T47D (cell line): Measurements from ENCODE around the gene RELB.
"Not testable (repeated sequence)": the region's sequence is repeated elsewhere in the genome, so short reads cannot be mapped to it uniquely, and the experiment has no call there.

Experiments used
- DNase-seq, 2 experiments: peaks; one replicate each; pipeline versions ENCODE4 v3.0.0 to v3.0.0-alpha.2; 2011 to 2012; ENCODE audit warnings: low read depth in 1 of 2, low spot score in 1 of 2
- JUND ChIP-seq: IDR thresholded peaks from 2 replicates; pipeline ENCODE4 v1.6.1; 2012; ENCODE audit warnings: low read depth
- in situ Hi-C: cut with HindIII; loops from 2 replicates; pipeline ENCODE4 v1.10.0; 2016; ENCODE audit warnings: low sequenced_read_pairs, low pct_unique_long_range_greater_than_20kb

Gene RELB

GRCh38 chr19:44990966-44991365 lies 10.3 kb upstream of the RELB start:
- no peak for TF ChIP-seq JUND
- DNase-seq = no peak
- in situ Hi-C loops = no loop called here

DNA sequence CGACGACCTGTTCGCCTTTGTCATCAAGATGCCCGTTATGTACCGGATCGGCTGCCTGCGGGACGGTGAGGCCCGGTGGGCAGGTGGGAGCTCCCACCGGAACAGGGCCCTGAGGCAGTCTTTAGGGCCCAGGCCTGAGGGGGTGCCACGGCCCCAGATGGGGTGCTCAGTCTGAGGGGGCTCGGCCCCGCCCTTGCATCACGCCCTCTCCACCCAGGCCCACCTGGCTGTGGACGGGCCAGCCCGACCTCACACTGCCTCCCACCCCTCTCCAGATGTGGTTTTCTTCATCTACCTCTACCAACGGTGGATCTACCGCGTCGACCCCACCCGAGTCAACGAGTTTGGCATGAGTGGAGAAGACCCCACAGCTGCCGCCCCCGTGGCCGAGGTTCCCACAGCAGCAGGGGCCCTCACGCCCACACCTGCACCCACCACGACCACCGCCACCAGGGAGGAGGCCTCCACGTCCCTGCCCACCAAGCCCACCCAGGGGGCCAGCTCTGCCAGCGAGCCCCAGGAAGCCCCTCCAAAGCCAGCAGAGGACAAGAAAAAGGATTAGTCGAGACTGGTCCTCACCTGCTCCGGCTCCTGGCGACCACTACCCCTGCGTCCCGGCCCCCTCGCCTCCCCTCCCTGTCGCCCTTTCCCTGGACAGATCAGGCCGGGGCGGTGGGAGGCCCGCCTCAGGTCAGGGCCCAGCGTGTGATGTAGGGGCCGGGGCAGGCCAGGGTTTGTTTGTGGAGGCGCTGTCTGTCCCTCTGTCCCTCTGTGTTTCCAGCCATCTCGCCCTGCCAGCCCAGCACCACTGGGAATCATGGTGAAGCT lies 8.7 kb upstream of the RELB start:
- TF ChIP-seq JUND = no peak
- no peak for DNase-seq
- in situ Hi-C loops = no loop called here

- no peak for TF ChIP-seq JUND
- in situ Hi-C loops = no loop called here
- no peak for DNase-seq
Measured at GRCh38 chr19:44993526-44993925, 7.7 kb upstream of the RELB start.

DNA sequence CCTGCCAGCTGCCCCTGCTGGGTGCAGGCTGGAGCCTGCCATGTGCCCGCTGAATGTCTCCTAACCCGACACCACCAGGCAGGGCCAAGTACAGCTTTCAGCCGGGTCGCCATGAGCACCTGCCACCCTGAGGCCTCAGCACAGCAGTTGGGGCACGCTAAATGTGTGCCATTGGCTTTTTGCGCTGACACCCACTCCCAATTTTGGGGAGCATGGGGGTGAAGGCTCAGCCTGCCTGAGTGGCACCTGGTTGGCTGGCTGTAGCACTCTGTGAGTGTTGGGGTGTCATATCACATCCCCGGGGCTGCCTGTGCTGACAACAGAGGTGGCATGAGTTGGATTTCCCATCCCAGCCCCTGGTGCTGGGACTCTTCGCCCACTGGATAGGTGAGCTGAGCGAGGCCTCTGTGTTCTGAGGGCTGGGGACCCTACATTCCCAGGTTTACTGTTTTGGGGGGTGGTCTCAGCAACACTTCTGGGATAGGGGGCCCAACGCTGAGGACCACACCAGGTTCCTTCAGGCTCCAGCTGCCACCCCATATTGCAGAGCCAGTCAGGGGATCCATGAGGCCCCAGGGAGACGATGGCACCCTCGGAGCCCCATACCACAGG lies 7.2 kb upstream of the RELB start:
- in situ Hi-C loops = no loop called here
- no peak for TF ChIP-seq JUND
- DNase-seq = no peak

GRCh38 chr19:44998025-44998424 lies 3.2 kb upstream of the RELB start:
- TF ChIP-seq JUND = no peak
- DNase-seq = no peak
- in situ Hi-C loops = no loop called here

GRCh38 chr19:44999131-44999925 lies 1.9 kb upstream of the RELB start:
- DNase-seq = not testable (repeated sequence)

DNA sequence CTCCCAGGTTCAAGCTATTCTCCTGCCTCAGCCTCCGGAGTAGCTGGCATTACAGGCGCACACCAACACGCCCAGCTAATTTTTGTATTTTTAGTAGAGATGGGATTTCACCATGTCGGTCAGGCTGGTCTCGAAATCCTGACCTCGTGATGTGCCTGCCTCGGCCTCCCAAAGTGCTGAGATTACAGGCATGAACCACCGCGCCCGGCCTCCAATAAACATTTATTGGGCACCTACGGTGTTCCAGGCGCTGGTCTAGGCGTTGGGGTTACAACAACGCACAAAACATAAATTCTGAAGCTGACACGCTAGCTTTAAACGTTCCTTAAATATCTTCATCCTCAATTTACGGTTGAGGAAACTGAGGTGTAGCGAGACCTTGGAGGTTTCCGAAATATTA lies 599 bp upstream of the RELB start:
- DNase-seq, in situ Hi-C loops: not testable (repeated sequence)

More at GRCh38 chr19:44999131-44999925, 1.9 kb upstream of the RELB start:
- in situ Hi-C loops = not testable (repeated sequence)

DNA sequence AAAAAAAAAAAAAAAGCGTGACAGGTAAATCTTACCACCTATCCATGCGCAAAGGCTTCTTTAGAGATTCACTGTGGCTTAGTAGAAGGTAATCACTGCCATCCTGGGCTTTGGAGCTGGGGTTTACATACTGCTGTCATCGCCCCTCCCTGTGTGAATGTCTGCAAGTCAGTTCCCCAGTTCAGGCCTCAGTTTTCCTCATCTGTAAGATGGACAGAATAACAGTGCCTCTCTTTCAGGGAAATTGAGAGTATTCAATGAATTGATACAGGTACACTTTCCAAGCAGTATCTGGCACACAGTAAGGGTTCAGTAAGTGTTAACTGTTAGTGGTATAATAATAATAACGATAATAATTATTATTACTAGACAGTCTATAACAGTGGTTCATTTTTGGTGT lies 2.2 kb downstream of the RELB start:
- in situ Hi-C loops = no loop called here
- no peak for TF ChIP-seq JUND
- no peak for DNase-seq

GRCh38 chr19:45005787-45006186 lies 4.5 kb downstream of the RELB start:
- DNase-seq = no peak
- TF ChIP-seq JUND = no peak
- in situ Hi-C loops = no loop called here

- in situ Hi-C loops = no loop called here
- DNase-seq = no peak
- TF ChIP-seq JUND = no peak
Measured at GRCh38 chr19:45008552-45008951, 7.3 kb downstream of the RELB start.

GRCh38 chr19:45009625-45010255 lies 8.5 kb downstream of the RELB start:
- no peak for TF ChIP-seq JUND
- no peak for DNase-seq
- in situ Hi-C loops = no loop called here

GRCh38 chr19:45010306-45010705 lies 9.0 kb downstream of the RELB start:
- in situ Hi-C loops = no loop called here
- DNase-seq = no peak
- no peak for TF ChIP-seq JUND
